HepG2 (cell line): ENCODE data around the gene CHST11. TPM values are rescaled to one million over a fixed set of nuclear protein-coding genes. Genes with fewer than 3 reads are reported as not detected.

Experiments
- ATAC-seq: fragments of 200-7000 bp; cut with Tn5 transposase; 3 replicates; pipeline ENCODE4 v1.9.1; 2020; ENCODE audit warnings: mild to moderate bottlenecking, moderate library complexity
- BruUV-seq: library from RNA; stranded (reverse); fragments of 400-500 nt; replicated peaks from 2 replicates; lab custom pipeline; 2021; lab: Mats Ljungman, UMichigan
- CTCF ChIA-PET: fragments of 300-600 bp; formaldehyde crosslinking; extraction: SDS; loops from one replicate; lab custom pipeline; 2021; ENCODE audit warnings: low total read pairs, inconsistent platforms, low intra/inter-chr PET ratio; lab: Yijun Ruan, JAX
- POLR2A ChIA-PET: fragments of 350-600 bp; sonication (Branson Sonifier 250); formaldehyde crosslinking; loops from one replicate; lab custom pipeline; 2020; ENCODE audit warnings: antibody characterized with exemption, inconsistent platforms; lab: Yijun Ruan, JAX
- DNase-seq: peaks from one replicate; pipeline ENCODE4 v3.0.0-alpha.2; 2015; ENCODE audit warnings: low spot score
- FAIRE-seq: peaks from 3 replicates; lab custom pipeline; 2011; peaks lifted over from hg19 to GRCh38; lab: Jason Lieb, UNC
- H2AFZ ChIP-seq: one replicate; pipeline ENCODE4 v1.6.1; 2011; ENCODE audit warnings: low read length, inconsistent platforms
- H3K27ac ChIP-seq: fragments of 300-600 bp; 3 replicates; pipeline ENCODE4 v1.8.0; 2011; ENCODE audit warnings: mixed run types, mild to moderate bottlenecking, mixed read lengths, low read length, inconsistent platforms; ENCODE audit not compliant: insufficient read depth; ENCODE audit errors: extremely low read length
- H3K27me3 ChIP-seq, 2 experiments: fragments of 200-600 bp in 1 of 2; 2 replicates in 1 of 2; 3 replicates in 1 of 2; pipeline versions ENCODE4 v1.6.0 to v1.8.0; 2011; ENCODE audit warnings: low read length in 2 of 2, mild to moderate bottlenecking in 2 of 2, moderate library complexity in 2 of 2, inconsistent platforms in 1 of 2; ENCODE audit not compliant: insufficient read depth in 2 of 2, control insufficient read depth in 1 of 2
- H3K36me3 ChIP-seq, 2 experiments: fragments of 200-600 bp in 1 of 2; replicated peaks in 1 of 2; 2 replicates in 1 of 2; 3 replicates in 1 of 2; pipeline versions ENCODE4 v1.5.1 to v1.8.0; 2011; ENCODE audit warnings: low read length in 2 of 2, inconsistent platforms in 1 of 2; ENCODE audit not compliant: insufficient read depth in 2 of 2, control insufficient read depth in 1 of 2
- H3K4me1 ChIP-seq: 2 replicates; pipeline ENCODE4 v1.5.1; 2012; ENCODE audit warnings: low read length, inconsistent platforms; ENCODE audit not compliant: insufficient read depth
- H3K4me2 ChIP-seq: 2 replicates; pipeline ENCODE4 v1.6.0; 2011; ENCODE audit warnings: low read depth, low read length, inconsistent platforms
- H3K4me3 ChIP-seq, 3 experiments: fragments of 200-600 bp in 1 of 3; sonication (generic), shearing (Covaris generic) in 1 of 3; replicated peaks in 1 of 3; 2 replicates each; pipeline ENCODE4 v1.5.1; 2011 to 2016; ENCODE audit warnings: low read length in 3 of 3, inconsistent platforms in 2 of 3, low read depth in 2 of 3, mild to moderate bottlenecking in 2 of 3, control low read depth in 1 of 3, mixed read lengths in 1 of 3; ENCODE audit not compliant: insufficient read depth in 1 of 3
- H3K79me2 ChIP-seq: one replicate; pipeline ENCODE4 v1.6.1; 2011; ENCODE audit warnings: low read length, inconsistent platforms; ENCODE audit not compliant: insufficient read depth
- H3K9ac ChIP-seq: 2 replicates; pipeline ENCODE4 v1.6.0; 2011; ENCODE audit warnings: mild to moderate bottlenecking, low read depth, low read length, inconsistent platforms; ENCODE audit not compliant: insufficient read depth
- H3K9me3 ChIP-seq: 2 replicates; pipeline ENCODE4 v1.5.1; 2012; ENCODE audit warnings: mild to moderate bottlenecking, low read length
- H4K20me1 ChIP-seq: 2 replicates; pipeline ENCODE4 v1.6.0; 2011; ENCODE audit warnings: inconsistent platforms, mild to moderate bottlenecking, low read length, moderate library complexity; ENCODE audit not compliant: insufficient read depth
- CCAR2 ChIP-seq: fragments of 200-400 bp; formaldehyde crosslinking; optimal IDR thresholded peaks from 2 replicates; pipeline ENCODE3; 2018; ENCODE audit warnings: low read depth, mild to moderate bottlenecking, low read length, moderate library complexity
- CEBPG ChIP-seq: IDR thresholded peaks from 2 replicates; pipeline ENCODE4 v1.6.1; 2016
- DPF2 ChIP-seq: sonication (generic); formaldehyde crosslinking; IDR thresholded peaks from 2 replicates; pipeline ENCODE4 v1.4.0; 2020; ENCODE audit warnings: mild to moderate bottlenecking, low read depth, missing genetic modification reagents, borderline replicate concordance
- HOXD1 ChIP-seq: sonication (generic); formaldehyde crosslinking; IDR thresholded peaks from 2 replicates; pipeline ENCODE4 v1.5.0; 2020; ENCODE audit warnings: missing genetic modification reagents
- KAT2B ChIP-seq: fragments of 150-350 bp; IDR thresholded peaks from 2 replicates; pipeline ENCODE4 v1.6.1; 2014; ENCODE audit warnings: low read depth, low read length, borderline replicate concordance
- MBD4 ChIP-seq: IDR thresholded peaks from 2 replicates; pipeline ENCODE4 v1.6.1; 2012; ENCODE audit warnings: low read length, inconsistent platforms, borderline replicate concordance
- RORA ChIP-seq: sonication (generic); formaldehyde crosslinking; IDR thresholded peaks from 2 replicates; pipeline ENCODE4 v1.5.0; 2020; ENCODE audit warnings: mild to moderate bottlenecking, missing genetic modification reagents, moderate library complexity
- SUZ12 ChIP-seq: fragments of 150-350 bp; IDR thresholded peaks from 2 replicates; pipeline ENCODE4 v1.6.1; 2014; ENCODE audit warnings: low read depth, low read length
- ZMAT3 ChIP-seq: sonication (generic); formaldehyde crosslinking; conservative IDR thresholded peaks from 2 replicates; pipeline ENCODE4 v1.7.0; 2021; ENCODE audit warnings: missing genetic modification reagents
- ZNF180 ChIP-seq: sonication (generic); formaldehyde crosslinking; IDR thresholded peaks from 2 replicates; pipeline ENCODE4 v1.4.0; 2020; ENCODE audit warnings: low read depth, missing genetic modification reagents, borderline replicate concordance
- ZNF546 ChIP-seq: sonication (generic); formaldehyde crosslinking; conservative IDR thresholded peaks from 2 replicates; pipeline ENCODE4 v1.8.1; 2023; ENCODE audit warnings: mild to moderate bottlenecking, missing genetic modification reagents
- ZNF816 ChIP-seq: sonication (generic); formaldehyde crosslinking; IDR thresholded peaks from 2 replicates; pipeline ENCODE4 v1.8.0; 2022; ENCODE audit warnings: missing genetic modification reagents, mild to moderate bottlenecking, borderline replicate concordance
- WGBS: methylation state at CpG from one replicate; pipeline ENCODE4 v1.1.6; 2017; ENCODE audit warnings: low lambda C conversion rate; 5-methylcytosine and 5-hydroxymethylcytosine counted together
- in situ Hi-C: cut with HindIII; loops from 2 replicates; pipeline ENCODE4 v1.10.0; 2017; ENCODE audit warnings: low pct_unique_long_range_greater_than_20kb; ENCODE audit not compliant: extremely low pct_ligation_motif_present
- intact Hi-C: fragments of 100-400 bp; cut with micrococcal nuclease; formaldehyde crosslinking; loops from one replicate; pipeline ENCODE4 v1.10.0; 2022; ENCODE audit not compliant: unreplicated experiment
- polyA plus RNA-seq, 8 experiments: library from polyadenylated mRNA; depleted of rRNA in 3 of 8; stranded (reverse) in 7 of 8; unstranded in 1 of 8; fragments of >200 nt; fragmentation: Illumina TruSeq in 4 of 8; extraction: Trizol in 4 of 8; gene quantifications; 2 replicates each; pipeline versions ENCODE4 v1.2.1 to v1.2.3, GENCODE V29; 2011 to 2016; ENCODE audit warnings: low read depth in 4 of 8, missing spikeins in 1 of 8, mixed read lengths in 1 of 8; ENCODE audit not compliant: insufficient read depth in 1 of 8
- total RNA-seq, 5 experiments: library from RNA; depleted of rRNA; stranded (reverse); fragments of >200 nt; fragmentation: Illumina TruSeq; extraction: Trizol; gene quantifications; 2 replicates each; pipeline ENCODE4 v1.2.3, GENCODE V29; 2016; ENCODE audit warnings: low read depth in 1 of 5
- TF ChIP-seq, protein P1 (sequence below), 2 experiments: sonication (generic) in 1 of 2; formaldehyde crosslinking in 1 of 2; IDR thresholded peaks; 2 replicates each; pipeline versions ENCODE4 v1.4.0 to v1.6.1; 2016 to 2020; ENCODE audit warnings: borderline replicate concordance in 1 of 2, low read depth in 1 of 2, mild to moderate bottlenecking in 1 of 2, missing genetic modification reagents in 1 of 2

CHST11 gene
- total and polyA plus RNA-seq, 2 of the 13 experiments (the other 11 are each of a cell fraction or from before 2014, with no cell fraction given), result 0.15 TPM; not detected in 1

DNA sequence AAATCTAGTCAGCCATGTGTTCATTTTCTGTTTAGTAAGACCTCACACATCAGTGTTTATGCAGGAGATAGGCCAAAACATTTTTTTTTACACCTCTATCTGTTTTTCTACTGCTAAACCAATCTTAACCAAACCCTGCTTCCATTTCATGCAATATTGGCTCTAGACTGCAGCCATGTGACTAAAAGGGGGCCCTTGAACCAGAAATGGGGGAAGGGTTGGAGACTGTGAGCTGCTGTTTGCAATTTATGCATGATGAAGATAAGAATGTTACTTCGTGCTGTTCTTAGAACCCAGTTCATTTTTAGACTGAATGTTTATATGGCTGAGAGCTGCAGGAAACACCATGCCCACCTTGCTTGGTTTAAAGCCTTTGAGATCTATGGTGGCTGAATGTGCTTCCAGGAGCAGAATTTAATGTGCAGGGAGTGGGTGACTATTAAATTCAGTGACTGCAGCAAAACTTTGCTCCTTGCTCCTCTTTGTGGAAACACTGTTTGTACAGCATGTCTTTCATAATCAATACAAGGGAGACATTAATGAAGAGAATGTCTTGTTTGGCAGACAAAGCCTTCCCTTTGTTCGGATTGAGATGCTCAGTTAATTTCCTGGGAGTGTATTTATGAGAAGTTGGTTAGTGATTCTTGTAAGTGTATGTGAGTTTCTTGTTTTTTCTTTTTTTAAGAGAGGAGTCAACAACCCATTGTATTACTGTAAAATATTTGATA is 53.6 kb downstream of the CHST11 start:
- H3K79me2 ChIP-seq, result no peaks in the 10 kb centered on the region
- H3K27ac ChIP-seq, result no peak overlapping the region
- H3K4me3 ChIP-seq, result no peak overlapping the region
- FAIRE-seq, result no peak
- POLR2A ChIA-PET, result no interaction called here
- ATAC-seq, result no peak
- H4K20me1 ChIP-seq, result no peaks in the 10 kb centered on the region; the same call in 1 of the 2 replicates
- H3K36me3 ChIP-seq, result no peaks in the 10 kb centered on the region
- DNase-seq, result no peak
- 0% methylated on average over 2 of the region's 2 CpGs for WGBS
- TF ChIP-seq SUZ12 (no peak), DPF2 (CRISPR knock-in tag) (no peak), MBD4 (no peak), CCAR2 (no peak), ZMAT3 (CRISPR knock-in tag) (no peak), KAT2B (no peak)
- TF ChIP-seq, all 625 proteins: peak for 0
- H3K9ac ChIP-seq, result no peak overlapping the region
- intact Hi-C loops, result no loop called here
- no peaks in the 10 kb centered on the region for H3K9me3 ChIP-seq
- CTCF ChIA-PET, result no interaction called here
- no peak overlapping the region for H3K4me2 ChIP-seq
- no peak overlapping the region for H2AFZ ChIP-seq
- H3K4me1 ChIP-seq, result no peaks in the 10 kb centered on the region
- 0 out of 5 replicates have a peak, but pooled peaks cover 0 to 3% of the 10 kb centered on the region in 2 experiments for H3K27me3 ChIP-seq
- BruUV-seq, result no TSS peak
- in situ Hi-C loops, result no loop called here

DNA sequence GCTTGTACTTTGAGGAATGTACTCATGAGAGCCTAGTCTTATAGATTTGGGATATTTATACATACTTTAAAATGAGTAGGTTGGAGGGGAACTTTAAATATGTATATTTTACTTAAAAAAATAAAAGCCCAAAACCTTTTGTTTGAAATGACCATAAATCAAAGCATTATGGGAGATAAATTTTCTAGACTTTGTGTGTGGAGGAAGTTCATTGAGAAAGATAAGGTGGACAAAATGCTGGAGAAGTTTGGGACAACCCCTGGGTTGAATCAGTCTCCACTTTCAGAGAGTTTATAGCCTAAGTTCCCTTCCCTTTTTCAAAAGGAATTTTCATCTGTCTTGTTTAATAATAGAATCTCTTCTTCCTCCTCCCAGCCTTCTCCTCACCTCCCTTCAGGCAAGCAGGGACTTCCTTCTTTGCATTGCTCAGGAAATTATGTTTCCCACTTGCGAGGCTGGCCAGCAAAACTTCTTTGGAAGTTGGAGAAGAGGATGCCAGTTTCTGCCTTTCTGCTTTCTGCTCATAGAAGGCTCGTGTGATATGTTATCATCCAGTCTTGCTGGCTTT is 54.2 kb downstream of the CHST11 start:
- H3K79me2 ChIP-seq, result no peaks in the 10 kb centered on the region
- ChIA-PET POLR2A (no interaction called here), CTCF (no interaction called here)
- FAIRE-seq (no peak), DNase-seq (no peak), ATAC-seq (no peak)
- no peak for TF ChIP-seq ZNF180 (CRISPR knock-in tag)
- TF ChIP-seq HOXD1, result no peak
- TF ChIP-seq, protein P1, sequence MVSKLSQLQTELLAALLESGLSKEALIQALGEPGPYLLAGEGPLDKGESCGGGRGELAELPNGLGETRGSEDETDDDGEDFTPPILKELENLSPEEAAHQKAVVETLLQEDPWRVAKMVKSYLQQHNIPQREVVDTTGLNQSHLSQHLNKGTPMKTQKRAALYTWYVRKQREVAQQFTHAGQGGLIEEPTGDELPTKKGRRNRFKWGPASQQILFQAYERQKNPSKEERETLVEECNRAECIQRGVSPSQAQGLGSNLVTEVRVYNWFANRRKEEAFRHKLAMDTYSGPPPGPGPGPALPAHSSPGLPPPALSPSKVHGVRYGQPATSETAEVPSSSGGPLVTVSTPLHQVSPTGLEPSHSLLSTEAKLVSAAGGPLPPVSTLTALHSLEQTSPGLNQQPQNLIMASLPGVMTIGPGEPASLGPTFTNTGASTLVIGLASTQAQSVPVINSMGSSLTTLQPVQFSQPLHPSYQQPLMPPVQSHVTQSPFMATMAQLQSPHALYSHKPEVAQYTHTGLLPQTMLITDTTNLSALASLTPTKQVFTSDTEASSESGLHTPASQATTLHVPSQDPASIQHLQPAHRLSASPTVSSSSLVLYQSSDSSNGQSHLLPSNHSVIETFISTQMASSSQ (IDR thresholded peaks at IDR 0.05; ENCODE audit: low read depth), result no peak
- TF ChIP-seq, protein P1 (CRISPR knock-in tag; IDR thresholded peaks at IDR 0.05; ENCODE audit: borderline replicate concordance), result no peak
- TF ChIP-seq CEBPG (CRISPR knock-in tag), result no peak
- no peak for TF ChIP-seq RORA (CRISPR knock-in tag)
- TF ChIP-seq ZNF546 (CRISPR knock-in tag), result no peak
- no peak for TF ChIP-seq ZNF816
- H3K4me2 ChIP-seq, result no peak overlapping the region
- no peaks in the 10 kb centered on the region for H3K36me3 ChIP-seq
- no peaks in the 10 kb centered on the region for H3K4me1 ChIP-seq
- no TSS peak for BruUV-seq
- no peak overlapping the region for H3K27ac ChIP-seq
- no peaks in the 10 kb centered on the region for H3K9me3 ChIP-seq
- H3K4me3 ChIP-seq, result no peak overlapping the region
- WGBS, result 0% methylated on average over 2 of the region's 2 CpGs
- in situ Hi-C loops, result no loop called here
- H4K20me1 ChIP-seq, result no peaks in the 10 kb centered on the region; the same call in 1 of the 2 replicates
- H2AFZ ChIP-seq, result no peak overlapping the region
- H3K9ac ChIP-seq, result no peak overlapping the region
- 0 out of 5 replicates have a peak, but pooled peaks cover 0 to 3% of the 10 kb centered on the region in 2 experiments for H3K27me3 ChIP-seq
- intact Hi-C loops, result no loop called here
